RWPE2 (cell line): ENCODE data around the gene SEMA3F.

Experiments used
- ATAC-seq: fragments of 200-7000 bp; cut with Tn5 transposase; 3 replicates; pipeline ENCODE4 v1.9.1; 2021; ENCODE audit warnings: low read depth
- DNase-seq: peaks from one replicate; pipeline ENCODE4 v3.0.0-alpha.2; 2020; ENCODE audit warnings: low spot score
- H3K27ac ChIP-seq: fragments of 450-650 bp; 2 replicates; pipeline ENCODE4 v1.5.1; 2017; ENCODE audit warnings: mild to moderate bottlenecking; ENCODE audit not compliant: poor library complexity, severe bottlenecking
- H3K27me3 ChIP-seq: fragments of 250-450 bp; sonication (Bioruptor Pico); 2 replicates; pipeline ENCODE4 v1.5.1; 2021; ENCODE audit warnings: mild to moderate bottlenecking, moderate library complexity; ENCODE audit not compliant: insufficient read depth, poor library complexity, severe bottlenecking
- H3K36me3 ChIP-seq: fragments of 250-450 bp; sonication (Bioruptor Pico); 2 replicates; pipeline ENCODE4 v1.5.1; 2020; ENCODE audit warnings: low read depth, mild to moderate bottlenecking, moderate library complexity
- H3K4me1 ChIP-seq: fragments of 250-450 bp; sonication (Bioruptor Pico); 2 replicates; pipeline ENCODE4 v1.5.1; 2021; ENCODE audit warnings: mild to moderate bottlenecking, moderate library complexity; ENCODE audit not compliant: insufficient read depth, poor library complexity, severe bottlenecking
- H3K4me3 ChIP-seq: fragments of 250-450 bp; sonication (Bioruptor Pico); 2 replicates; pipeline ENCODE4 v1.5.1; 2021; ENCODE audit warnings: mild to moderate bottlenecking, moderate library complexity; ENCODE audit not compliant: severe bottlenecking
- H3K9me3 ChIP-seq: fragments of 250-450 bp; sonication (Bioruptor Pico); 2 replicates; pipeline ENCODE4 v1.5.1; 2021; ENCODE audit warnings: mild to moderate bottlenecking, moderate library complexity; ENCODE audit not compliant: severe bottlenecking
- TF ChIP-seq, protein P1 (sequence below): fragments of 450-650 bp; IDR thresholded peaks from one replicate; pipeline ENCODE4 v1.5.1; 2017; ENCODE audit warnings: mild to moderate bottlenecking, moderate library complexity; ENCODE audit not compliant: poor library complexity, severe bottlenecking

The SEMA3F gene

GRCh38 chr3:50157827-50158529 lies 2.9 kb downstream of the SEMA3F start:
- Histone ChIP-seq H3K4me3 (peak overlapping the region; percentile 64), H3K27me3 (no peaks in the 10 kb centered on the region), H3K27ac (peak overlapping the region; percentile 97), H3K9me3 (no peaks in the 10 kb centered on the region), H3K4me1 (peaks cover 56% of the 10 kb centered on the region), H3K36me3 (peaks cover 50% of the 10 kb centered on the region)
- ATAC-seq (peak; percentile 45), DNase-seq (peak; percentile 96)
- TF ChIP-seq, protein P1, sequence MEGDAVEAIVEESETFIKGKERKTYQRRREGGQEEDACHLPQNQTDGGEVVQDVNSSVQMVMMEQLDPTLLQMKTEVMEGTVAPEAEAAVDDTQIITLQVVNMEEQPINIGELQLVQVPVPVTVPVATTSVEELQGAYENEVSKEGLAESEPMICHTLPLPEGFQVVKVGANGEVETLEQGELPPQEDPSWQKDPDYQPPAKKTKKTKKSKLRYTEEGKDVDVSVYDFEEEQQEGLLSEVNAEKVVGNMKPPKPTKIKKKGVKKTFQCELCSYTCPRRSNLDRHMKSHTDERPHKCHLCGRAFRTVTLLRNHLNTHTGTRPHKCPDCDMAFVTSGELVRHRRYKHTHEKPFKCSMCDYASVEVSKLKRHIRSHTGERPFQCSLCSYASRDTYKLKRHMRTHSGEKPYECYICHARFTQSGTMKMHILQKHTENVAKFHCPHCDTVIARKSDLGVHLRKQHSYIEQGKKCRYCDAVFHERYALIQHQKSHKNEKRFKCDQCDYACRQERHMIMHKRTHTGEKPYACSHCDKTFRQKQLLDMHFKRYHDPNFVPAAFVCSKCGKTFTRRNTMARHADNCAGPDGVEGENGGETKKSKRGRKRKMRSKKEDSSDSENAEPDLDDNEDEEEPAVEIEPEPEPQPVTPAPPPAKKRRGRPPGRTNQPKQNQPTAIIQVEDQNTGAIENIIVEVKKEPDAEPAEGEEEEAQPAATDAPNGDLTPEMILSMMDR: no peak

DNA sequence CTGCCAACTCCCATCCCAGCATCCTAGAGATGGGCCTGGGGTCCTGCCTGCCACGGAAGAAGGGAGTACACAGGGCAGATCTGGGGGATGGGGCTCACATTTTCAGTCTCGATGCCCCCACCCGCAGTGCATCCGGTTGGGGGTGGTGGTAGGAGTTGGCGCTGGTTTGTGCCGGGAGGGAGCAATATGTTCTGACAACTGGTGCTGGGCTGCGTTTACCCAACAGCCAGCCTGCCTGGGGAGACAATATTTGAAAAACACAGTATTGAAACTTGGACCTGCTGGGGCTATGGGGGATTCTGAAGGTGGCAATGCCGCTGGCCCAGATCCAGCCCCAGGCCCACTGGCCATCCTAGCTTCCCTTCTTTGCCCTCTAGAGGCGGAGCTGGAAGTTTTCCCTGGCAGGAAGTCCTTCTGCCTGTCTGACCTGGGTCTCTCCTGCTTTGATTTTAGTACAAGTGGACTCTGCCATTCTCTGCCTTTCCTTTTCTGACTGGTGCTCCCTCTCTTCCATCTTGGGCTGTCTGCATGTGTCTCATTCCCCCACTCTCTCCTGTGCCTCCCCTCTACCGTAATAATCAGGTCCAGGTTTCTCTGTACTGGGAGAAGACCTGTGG lies 3.5 kb downstream of the SEMA3F start:
- Histone ChIP-seq H3K36me3 (peaks cover 57% of the 10 kb centered on the region), H3K4me1 (peaks cover 63% of the 10 kb centered on the region), H3K4me3 (peak overlapping the region; percentile 64), H3K9me3 (no peaks in the 10 kb centered on the region), H3K27ac (peak overlapping the region; percentile 97), H3K27me3 (no peaks in the 10 kb centered on the region)
- TF ChIP-seq, protein P1: peak; percentile 21
- DNase-seq (no peak), ATAC-seq (no peak)

DNA sequence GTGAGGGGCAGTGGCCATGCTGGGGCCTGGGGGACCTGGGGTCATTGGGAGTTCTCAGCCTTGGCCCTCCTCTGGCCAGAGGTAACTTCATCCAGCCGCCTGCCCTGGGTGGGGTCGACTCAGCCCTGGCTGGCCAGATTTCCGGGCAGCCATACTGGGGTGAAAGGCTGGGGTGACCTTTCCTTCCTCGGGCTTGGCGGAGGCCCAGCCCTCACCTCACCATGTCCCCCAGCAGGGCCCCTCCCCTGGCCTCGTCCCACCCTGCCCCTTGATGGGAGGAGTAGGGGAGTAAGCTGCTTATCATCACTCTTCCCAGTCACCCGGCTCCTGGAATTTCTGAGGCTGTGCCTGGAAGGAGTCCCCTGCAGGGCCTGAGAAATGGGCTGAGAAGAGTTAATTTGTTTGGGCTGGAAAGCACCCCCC lies 5.4 kb downstream of the SEMA3F start:
- H3K4me1 ChIP-seq: peaks cover 81% of the 10 kb centered on the region
- TF ChIP-seq, protein P1: no peak
- DNase-seq: no peak
- H3K27me3 ChIP-seq: no peaks in the 10 kb centered on the region
- no peak overlapping the region for H3K4me3 ChIP-seq
- 0 out of 3 replicates have a peak, but pooled peaks have one; percentile 0 for ATAC-seq
- peaks cover 72% of the 10 kb centered on the region for H3K36me3 ChIP-seq
- peak overlapping the region; percentile 97 for H3K27ac ChIP-seq
- no peaks in the 10 kb centered on the region for H3K9me3 ChIP-seq

DNA sequence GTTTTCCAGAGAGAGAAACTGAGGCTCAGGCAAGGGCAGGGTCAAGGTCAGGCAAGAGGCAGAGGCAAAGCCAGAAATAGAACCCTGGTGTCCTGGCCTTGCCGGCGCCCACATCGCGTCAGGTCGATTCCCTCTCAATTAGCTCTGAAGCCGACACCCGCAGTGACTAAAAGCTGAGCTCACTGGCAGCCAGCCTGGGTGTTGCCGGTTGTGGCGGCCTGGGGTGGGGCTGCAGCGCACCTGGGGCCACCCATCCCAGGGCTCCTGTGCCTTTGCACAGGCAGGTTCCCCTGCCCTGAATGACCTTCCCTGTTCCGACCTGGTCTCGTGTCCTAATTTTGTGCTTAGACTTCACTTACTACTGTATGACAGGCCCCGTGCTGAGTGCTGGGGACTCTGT lies 6.2 kb downstream of the SEMA3F start:
- TF ChIP-seq, protein P1: no peak
- peaks cover 78% of the 10 kb centered on the region for H3K36me3 ChIP-seq
- peaks cover 88% of the 10 kb centered on the region for H3K4me1 ChIP-seq
- DNase-seq (no peak), ATAC-seq (peak; percentile 17; the same call in 2 of the 3 replicates)
- H3K27me3 ChIP-seq: no peaks in the 10 kb centered on the region
- H3K27ac ChIP-seq: peak overlapping the region; percentile 97
- no peak overlapping the region for H3K4me3 ChIP-seq
- no peaks in the 10 kb centered on the region for H3K9me3 ChIP-seq
